ENCODE results near the gene MIDN. TPM values are rescaled to one million over a fixed set of nuclear protein-coding genes. Genes with fewer than 3 reads are reported as not detected.

Gene MIDN
- total and polyA plus RNA-seq, 5 donors, result 45.6 to 123 (median 60.1) TPM

GRCh38 chr19:1308718-1309117 is 60.3 kb downstream of the MIDN start:
- Histone ChIP-seq H3K4me1 (ENCODE audit: control insufficient read depth, insufficient read depth, low read length) (no peaks in the 10 kb centered on the region), H3K9me3 (ENCODE audit: control insufficient read depth, low read length) (no peaks in the 10 kb centered on the region), H3K27ac (ENCODE audit: low read length) (no peak overlapping the region), H3K27me3 (ENCODE audit: control insufficient read depth, insufficient read depth) (no peaks in the 10 kb centered on the region), H3K4me3 (ENCODE audit: low read length) (no peak overlapping the region)
- intact Hi-C loops (cut with DNase I), result no loop called here
- ATAC-seq (no peak), DNase-seq (no peak)
- WGBS, result 53% methylated on average over 11 of the region's 11 CpGs

Other genes with a start within 250 kb of the MIDN start
- gene GRIN3B, start 248.2 kb upstream of the MIDN start, total RNA-seq, result under 1 TPM in 1 of 4 donors, not detected in 3; 0.06 TPM
- not detected for gene GRIN3B, start 248.2 kb upstream of the MIDN start, polyA plus RNA-seq
- gene TMEM259, start 227.5 kb upstream of the MIDN start, total RNA-seq, result 100 to 1,000 TPM; 127 to 161 (median 143) TPM
- 164 TPM for gene TMEM259, start 227.5 kb upstream of the MIDN start, polyA plus RNA-seq
- not detected for gene RNU6-2, start 227.1 kb upstream of the MIDN start, total RNA-seq
- gene RNU6-2, start 227.1 kb upstream of the MIDN start, polyA plus RNA-seq, result not detected
- gene CNN2, start 222.0 kb upstream of the MIDN start, total RNA-seq, result 10 to 100 TPM; 57.4 to 75.9 (median 63.8) TPM
- gene CNN2, start 222.0 kb upstream of the MIDN start, polyA plus RNA-seq, result 52.1 TPM
- 10 to 100 TPM in 1 of 4 donors, 1 to 10 TPM in 3; 7.3 to 10.4 (median 8.7) TPM for gene ABCA7, start 208.5 kb upstream of the MIDN start, total RNA-seq
- 9.1 TPM for gene ABCA7, start 208.5 kb upstream of the MIDN start, polyA plus RNA-seq
- 10 to 100 TPM in 1 of 4 donors, 1 to 10 TPM in 3; 7.7 to 10.4 (median 9.2) TPM for gene ARHGAP45, start 181.4 kb upstream of the MIDN start, total RNA-seq
- 5.9 TPM for gene ARHGAP45, start 181.4 kb upstream of the MIDN start, polyA plus RNA-seq
- 100 to 1,000 TPM; 110 to 145 (median 131) TPM for gene POLR2E, start 153.2 kb upstream of the MIDN start, total RNA-seq
- gene POLR2E, start 153.2 kb upstream of the MIDN start, polyA plus RNA-seq, result 179 TPM
- 100 to 1,000 TPM; 300 to 374 (median 359) TPM for gene GPX4, start 144.6 kb upstream of the MIDN start, total RNA-seq
- 713 TPM for gene GPX4, start 144.6 kb upstream of the MIDN start, polyA plus RNA-seq
- 10 to 100 TPM; 18.0 to 44.5 (median 20.5) TPM for gene SBNO2, start 74.3 kb upstream of the MIDN start, total RNA-seq
- gene SBNO2, start 74.3 kb upstream of the MIDN start, polyA plus RNA-seq, result 13.4 TPM
- gene STK11, start 42.8 kb upstream of the MIDN start, total RNA-seq, result 10 to 100 TPM; 56.9 to 62.0 (median 57.7) TPM
- 64.5 TPM for gene STK11, start 42.8 kb upstream of the MIDN start, polyA plus RNA-seq
- 1 to 10 TPM in 3 of 4 donors, under 1 TPM in 1; 0.89 to 2.2 (median 1.5) TPM for gene CBARP, start 10.6 kb upstream of the MIDN start, total RNA-seq
- 0.97 TPM for gene CBARP, start 10.6 kb upstream of the MIDN start, polyA plus RNA-seq
- 100 to 1,000 TPM; 490 to 706 (median 622) TPM for gene ATP5F1D, start 6.8 kb upstream of the MIDN start, total RNA-seq
- 660 TPM for gene ATP5F1D, start 6.8 kb upstream of the MIDN start, polyA plus RNA-seq
- 100 to 1,000 TPM; 288 to 417 (median 333) TPM for gene CIRBP, start 20.7 kb downstream of the MIDN start, total RNA-seq
- 370 TPM for gene CIRBP, start 20.7 kb downstream of the MIDN start, polyA plus RNA-seq
- 10 to 100 TPM; 15.9 to 18.1 (median 17.0) TPM for gene FAM174C, start 26.9 kb downstream of the MIDN start, total RNA-seq
- gene FAM174C, start 26.9 kb downstream of the MIDN start, polyA plus RNA-seq, result 25.3 TPM
- not detected for gene EFNA2, start 37.3 kb downstream of the MIDN start, total RNA-seq
- not detected for gene EFNA2, start 37.3 kb downstream of the MIDN start, polyA plus RNA-seq
- gene NDUFS7, start 135.3 kb downstream of the MIDN start, total RNA-seq, result 100 to 1,000 TPM; 209 to 294 (median 259) TPM
- gene NDUFS7, start 135.3 kb downstream of the MIDN start, polyA plus RNA-seq, result 437 TPM
- gene GAMT, start 153.0 kb downstream of the MIDN start, total RNA-seq, result 10 to 100 TPM; 49.2 to 76.2 (median 66.4) TPM
- gene GAMT, start 153.0 kb downstream of the MIDN start, polyA plus RNA-seq, result 124 TPM
- 10 to 100 TPM; 78.7 to 92.1 (median 85.0) TPM for gene DAZAP1, start 159.0 kb downstream of the MIDN start, total RNA-seq
- gene DAZAP1, start 159.0 kb downstream of the MIDN start, polyA plus RNA-seq, result 65.3 TPM
- 100 to 1,000 TPM; 635 to 772 (median 696) TPM for gene RPS15, start 189.8 kb downstream of the MIDN start, total RNA-seq
- 1,857 TPM for gene RPS15, start 189.8 kb downstream of the MIDN start, polyA plus RNA-seq
- gene APC2, start 201.5 kb downstream of the MIDN start, total RNA-seq, result under 1 TPM; 0.45 to 0.88 (median 0.68) TPM
- 0.61 TPM for gene APC2, start 201.5 kb downstream of the MIDN start, polyA plus RNA-seq
- gene C19orf25, start 230.6 kb downstream of the MIDN start, total RNA-seq, result 10 to 100 TPM; 14.4 to 19.2 (median 18.1) TPM
- 23.6 TPM for gene C19orf25, start 230.6 kb downstream of the MIDN start, polyA plus RNA-seq
- gene PCSK4, start 241.8 kb downstream of the MIDN start, total RNA-seq, result 1 to 10 TPM in 3 of 4 donors, under 1 TPM in 1; 0.33 to 2.4 (median 1.4) TPM
- gene PCSK4, start 241.8 kb downstream of the MIDN start, polyA plus RNA-seq, result 1.7 TPM
- 1 to 10 TPM; 1.1 to 1.8 (median 1.4) TPM for gene REEP6, start 242.6 kb downstream of the MIDN start, total RNA-seq
- gene REEP6, start 242.6 kb downstream of the MIDN start, polyA plus RNA-seq, result 7.5 TPM